K562 (cell line): Measurements from ENCODE around the gene ATRNL1. TPM values are rescaled to one million over a fixed set of nuclear protein-coding genes. Genes with fewer than 3 reads are reported as not detected.

Source experiments
- ATAC-seq: fragments of 200-7000 bp; cut with Tn5 transposase; 3 replicates; pipeline ENCODE4 v1.9.1; 2020; ENCODE audit warnings: moderate library complexity
- BruUV-seq: library from RNA; stranded (reverse); fragments of 400-500 nt; replicated peaks from 2 replicates; lab custom pipeline; 2021; lab: Mats Ljungman, UMichigan
- CTCF ChIA-PET: fragments of 300-600 bp; formaldehyde crosslinking; extraction: SDS; loops from one replicate; lab custom pipeline; 2021; ENCODE audit warnings: low intra/inter-chr PET ratio; lab: Yijun Ruan, JAX
- POLR2A ChIA-PET: fragments of 300-600, 350-650 bp; sonication (Branson Sonifier 250); formaldehyde crosslinking; extraction: SDS; loops from one replicate; lab custom pipeline; 2021; ENCODE audit warnings: antibody characterized with exemption, inconsistent platforms; lab: Yijun Ruan, JAX
- DNase-seq, 4 experiments: peaks; one replicate each; pipeline versions ENCODE4 v3.0.0 to v3.0.0-alpha.2; 2011 to 2018; ENCODE audit warnings: low spot score in 3 of 4, mixed read lengths in 3 of 4; ENCODE audit errors: extremely low read depth in 1 of 4
- FAIRE-seq: peaks from 2 replicates; lab custom pipeline; 2011; peaks lifted over from hg19 to GRCh38; lab: Jason Lieb, UNC
- H2AFZ ChIP-seq: 2 replicates; pipeline ENCODE4 v1.6.0; 2011; ENCODE audit warnings: low read depth, low read length, control low read depth, inconsistent platforms
- H3K27ac ChIP-seq: fragments of 200-600 bp; 3 replicates; pipeline ENCODE4 v1.8.0; 2011; ENCODE audit warnings: low read depth, mild to moderate bottlenecking, control low read depth, inconsistent platforms, low read length, moderate library complexity, mixed read lengths; ENCODE audit errors: extremely low read depth
- H3K27me3 ChIP-seq, 2 experiments: fragments of 300-600 bp in 1 of 2; 2 replicates in 1 of 2; 3 replicates in 1 of 2; pipeline versions ENCODE4 v1.6.0 to v1.8.0; 2011; ENCODE audit warnings: inconsistent platforms in 2 of 2, low read length in 2 of 2, mild to moderate bottlenecking in 1 of 2, mixed read lengths in 1 of 2, moderate library complexity in 1 of 2; ENCODE audit not compliant: control insufficient read depth in 2 of 2, insufficient read depth in 2 of 2
- H3K36me3 ChIP-seq: fragments of 300-600 bp; 3 replicates; pipeline ENCODE4 v1.8.0; 2011; ENCODE audit warnings: mild to moderate bottlenecking, low read length, inconsistent platforms; ENCODE audit not compliant: control insufficient read depth, insufficient read depth
- H3K4me1 ChIP-seq, 2 experiments: fragments of 200-600 bp in 1 of 2; replicated peaks in 1 of 2; 2 replicates in 1 of 2; 3 replicates in 1 of 2; pipeline versions ENCODE4 v1.5.1 to v1.8.0; 2011; ENCODE audit warnings: inconsistent platforms in 2 of 2, low read length in 2 of 2, mild to moderate bottlenecking in 1 of 2, mixed read lengths in 1 of 2, moderate library complexity in 1 of 2; ENCODE audit not compliant: control insufficient read depth in 2 of 2, insufficient read depth in 2 of 2
- H3K4me2 ChIP-seq: 2 replicates; pipeline ENCODE4 v1.6.1; 2011; ENCODE audit warnings: low read length, control low read depth, inconsistent platforms, mixed read lengths; ENCODE audit not compliant: insufficient read depth
- H3K4me3 ChIP-seq: fragments of 200-600 bp; sonication (generic), shearing (Covaris generic); 2 replicates; pipeline ENCODE4 v1.5.1; 2016; ENCODE audit warnings: control low read depth, inconsistent platforms
- H3K79me2 ChIP-seq: fragments of 200-600 bp; 3 replicates; pipeline ENCODE4 v1.8.0; 2011; ENCODE audit warnings: low read length, inconsistent platforms; ENCODE audit not compliant: control insufficient read depth, insufficient read depth
- H3K9ac ChIP-seq, 2 experiments: 2 replicates each; pipeline versions ENCODE4 v1.6.0 to v1.6.1; 2011; ENCODE audit warnings: low read depth in 2 of 2, low read length in 2 of 2, control low read depth in 1 of 2, inconsistent platforms in 1 of 2, mild to moderate bottlenecking in 1 of 2, mixed read lengths in 1 of 2; ENCODE audit not compliant: insufficient read depth in 1 of 2
- H3K9me1 ChIP-seq: one replicate; pipeline ENCODE4 v1.6.0; 2011; ENCODE audit warnings: inconsistent platforms, mild to moderate bottlenecking, low read length, moderate library complexity; ENCODE audit not compliant: control insufficient read depth, insufficient read depth
- H3K9me3 ChIP-seq: replicated peaks from 2 replicates; pipeline ENCODE4 v1.5.1; 2011; ENCODE audit warnings: low read depth, low read length, inconsistent platforms; ENCODE audit not compliant: control insufficient read depth, insufficient read depth
- H4K20me1 ChIP-seq: replicated peaks from 2 replicates; pipeline ENCODE4 v1.6.1; 2011; ENCODE audit warnings: low read length, inconsistent platforms, mixed read lengths; ENCODE audit not compliant: control insufficient read depth, insufficient read depth
- CBFB ChIP-seq: sonication (generic); formaldehyde crosslinking; IDR thresholded peaks from 2 replicates; pipeline ENCODE4 v1.4.0; 2020; ENCODE audit warnings: mild to moderate bottlenecking, missing genetic modification reagents
- DACH1 ChIP-seq: fragments of 450-650 bp; IDR thresholded peaks from 2 replicates; pipeline ENCODE4 v1.6.1; 2018; ENCODE audit not compliant: partially characterized antibody
- IFI16 ChIP-seq: fragments of 250-450 bp; sonication (Bioruptor Pico); IDR thresholded peaks from 2 replicates; pipeline ENCODE4 v2.1.2; 2022; ENCODE audit warnings: mild to moderate bottlenecking, inconsistent platforms
- NFATC3 ChIP-seq: fragments of 450-650 bp; IDR thresholded peaks from 2 replicates; pipeline ENCODE4 v1.6.1; 2017; ENCODE audit warnings: mild to moderate bottlenecking
- PCBP1 ChIP-seq: fragments of 200-400 bp; formaldehyde crosslinking; IDR thresholded peaks from 2 replicates; pipeline ENCODE4 v1.6.1; 2018; ENCODE audit warnings: mild to moderate bottlenecking, low read depth, low read length; ENCODE audit not compliant: poor library complexity, severe bottlenecking
- PHTF2 ChIP-seq: fragments of 250-450 bp; sonication (Bioruptor Pico); IDR thresholded peaks from 2 replicates; pipeline ENCODE4 v1.5.0; 2021; ENCODE audit warnings: mild to moderate bottlenecking
- POLR2A ChIP-seq: fragments of 450-650 bp; conservative IDR thresholded peaks from 2 replicates; pipeline ENCODE4 v1.6.1; 2016
- U2AF2 ChIP-seq: fragments of 200-400 bp; formaldehyde crosslinking; optimal IDR thresholded peaks from 2 replicates; pipeline ENCODE3; 2017; ENCODE audit warnings: low read depth, mild to moderate bottlenecking, low read length
- WGBS: fragments of 100-300 bp; shearing (Covaris generic); methylation state at CpG from one replicate; pipeline ENCODE4 v1.1.6; 2016; ENCODE audit warnings: low coverage, mixed read lengths; ENCODE audit not compliant: insufficient coverage; ENCODE audit errors: missing lambda C conversion rate; 5-methylcytosine and 5-hydroxymethylcytosine counted together
- in situ Hi-C: fragments of 300-500 bp; cut with MboI; formaldehyde crosslinking; loops from 4 replicates; pipeline ENCODE4 v1.15.0; 2018; ENCODE audit warnings: inconsistent platforms, mixed read lengths
- intact Hi-C: fragments of 100-400 bp; cut with micrococcal nuclease; formaldehyde crosslinking; loops from 2 replicates; pipeline ENCODE4 v1.14.2; 2022
- polyA plus RNA-seq, 8 experiments: library from polyadenylated mRNA; depleted of rRNA in 4 of 8; stranded (reverse) in 5 of 8; unstranded in 3 of 8; fragments of >200 nt; fragmentation: Nextera tagmentation in 2 of 8; fragmentation: Illumina TruSeq in 1 of 8; extraction: Ambion mirVana in 2 of 8; extraction: Trizol in 1 of 8; gene quantifications; 2 replicates each; pipeline versions ENCODE4 v1.2.1 to v1.2.3, GENCODE V29; 2011 to 2014; ENCODE audit warnings: inconsistent platforms in 1 of 8, missing spikeins in 1 of 8
- total RNA-seq, 7 experiments: library from RNA; depleted of rRNA in 6 of 7; stranded (reverse); fragments of >200 nt in 6 of 7; fragmentation: Illumina TruSeq in 2 of 7; extraction: Trizol in 2 of 7; gene quantifications; 2 replicates each; pipeline versions ENCODE4 v1.2.1 to v1.2.3, GENCODE V29; 2011 to 2021; ENCODE audit warnings: low replicate concordance in 1 of 7
- TF ChIP-seq, protein P1 (sequence below): fragments of 250-450 bp; sonication (Bioruptor Pico); IDR thresholded peaks from 2 replicates; pipeline ENCODE4 v1.5.0; 2020; ENCODE audit warnings: mild to moderate bottlenecking

Gene ATRNL1
- total and polyA plus RNA-seq, 9 of the 15 experiments (the other 6 are each of a cell fraction or from before 2014, with no cell fraction given), result 0.18 TPM; not detected in 8

- no peaks in the 10 kb centered on the region for H3K36me3 ChIP-seq
- no peaks in the 10 kb centered on the region for H3K9me3 ChIP-seq
- no peak overlapping the region for H2AFZ ChIP-seq
- H3K79me2 ChIP-seq, result no peaks in the 10 kb centered on the region
- no peaks in the 10 kb centered on the region for H3K4me1 ChIP-seq
- H3K27me3 ChIP-seq, result no peaks in the 10 kb centered on the region
- ATAC-seq (no peak), FAIRE-seq (no peak), DNase-seq (no peak)
- no TSS peak for BruUV-seq
- ChIA-PET CTCF (no interaction called here), POLR2A (no interaction called here)
- H4K20me1 ChIP-seq, result no peaks in the 10 kb centered on the region
- H3K9ac ChIP-seq, result no peak overlapping the region
- no peaks in the 10 kb centered on the region for H3K9me1 ChIP-seq
- H3K4me3 ChIP-seq, result no peak overlapping the region
- no peak overlapping the region for H3K4me2 ChIP-seq
- intact Hi-C loops, result no loop called here
- WGBS, result 0% methylated on average over 5 of the region's 5 CpGs
- in situ Hi-C loops, result no loop called here
- TF ChIP-seq IFI16 (CRISPR knock-in tag) (no peak), DACH1 (no peak), CBFB (CRISPR knock-in tag) (no peak), POLR2A (no peak), PCBP1 (no peak), U2AF2 (no peak), PHTF2 (CRISPR knock-in tag) (no peak), NFATC3 (no peak)
- TF ChIP-seq, protein P1, sequence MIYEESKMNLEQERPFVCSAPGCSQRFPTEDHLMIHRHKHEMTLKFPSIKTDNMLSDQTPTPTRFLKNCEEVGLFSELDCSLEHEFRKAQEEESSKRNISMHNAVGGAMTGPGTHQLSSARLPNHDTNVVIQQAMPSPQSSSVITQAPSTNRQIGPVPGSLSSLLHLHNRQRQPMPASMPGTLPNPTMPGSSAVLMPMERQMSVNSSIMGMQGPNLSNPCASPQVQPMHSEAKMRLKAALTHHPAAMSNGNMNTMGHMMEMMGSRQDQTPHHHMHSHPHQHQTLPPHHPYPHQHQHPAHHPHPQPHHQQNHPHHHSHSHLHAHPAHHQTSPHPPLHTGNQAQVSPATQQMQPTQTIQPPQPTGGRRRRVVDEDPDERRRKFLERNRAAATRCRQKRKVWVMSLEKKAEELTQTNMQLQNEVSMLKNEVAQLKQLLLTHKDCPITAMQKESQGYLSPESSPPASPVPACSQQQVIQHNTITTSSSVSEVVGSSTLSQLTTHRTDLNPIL (CRISPR knock-in tag), result no peak
- no peak overlapping the region for H3K27ac ChIP-seq
Observed at GRCh38 chr10:115976342-115976741, 883.2 kb downstream of the ATRNL1 start.
